ENCODE results near the gene GOLGA6A.
A peak's percentile ranks its signal among the peaks of the same experiment; 100 is the strongest.

GOLGA6A gene

DNA sequence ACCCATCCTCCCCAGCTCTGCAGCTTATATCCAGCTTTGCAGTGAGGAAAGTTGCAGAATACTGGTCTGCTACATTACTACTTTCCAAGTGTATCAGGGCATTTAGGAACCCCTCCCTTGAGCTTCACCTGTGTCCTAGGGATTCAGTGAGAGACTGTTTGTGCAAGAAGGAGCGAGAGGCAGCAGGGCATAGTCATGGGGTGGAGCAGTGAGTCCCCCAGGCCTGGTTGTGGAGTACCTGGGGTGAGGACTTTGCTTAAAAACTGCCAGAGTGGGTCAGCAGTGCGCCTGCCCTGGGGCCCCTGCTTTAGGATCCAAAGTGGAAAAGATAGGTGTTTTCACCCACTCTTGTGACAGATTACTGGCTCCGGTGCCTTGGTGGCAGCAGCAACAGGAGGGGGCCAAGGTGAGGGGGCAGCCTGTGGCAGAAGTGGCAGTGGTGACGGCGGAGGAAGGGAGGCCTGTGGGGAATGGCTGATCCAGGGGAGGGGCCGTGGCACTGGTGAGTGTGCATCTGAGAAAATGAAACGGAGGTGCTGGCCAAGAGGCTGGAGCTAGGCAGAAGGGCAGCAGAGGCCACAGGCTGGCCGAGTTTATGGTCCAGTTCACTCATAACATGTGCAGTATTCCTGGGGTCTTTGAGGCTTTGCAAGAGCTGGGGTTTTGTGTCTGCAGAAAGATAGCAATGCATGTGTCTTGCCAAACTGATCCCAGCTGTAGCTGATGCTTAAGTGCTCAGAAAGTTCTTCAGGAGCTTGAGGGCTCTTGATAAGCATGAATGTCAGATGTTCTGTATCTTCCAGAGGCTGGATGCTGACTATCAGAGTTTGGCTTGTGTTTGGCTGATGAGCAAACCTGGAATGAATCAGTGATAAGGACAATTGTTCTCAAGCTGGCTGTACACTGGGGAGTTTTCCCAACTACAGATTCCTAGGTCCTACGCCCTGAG lies 43.4 kb downstream of the GOLGA6A start:
- H3K36me3 Mint-ChIP-seq (ENCODE audit: low read depth): peaks cover 9% of the 10 kb centered on the region
- TF ChIP-seq, protein P1, sequence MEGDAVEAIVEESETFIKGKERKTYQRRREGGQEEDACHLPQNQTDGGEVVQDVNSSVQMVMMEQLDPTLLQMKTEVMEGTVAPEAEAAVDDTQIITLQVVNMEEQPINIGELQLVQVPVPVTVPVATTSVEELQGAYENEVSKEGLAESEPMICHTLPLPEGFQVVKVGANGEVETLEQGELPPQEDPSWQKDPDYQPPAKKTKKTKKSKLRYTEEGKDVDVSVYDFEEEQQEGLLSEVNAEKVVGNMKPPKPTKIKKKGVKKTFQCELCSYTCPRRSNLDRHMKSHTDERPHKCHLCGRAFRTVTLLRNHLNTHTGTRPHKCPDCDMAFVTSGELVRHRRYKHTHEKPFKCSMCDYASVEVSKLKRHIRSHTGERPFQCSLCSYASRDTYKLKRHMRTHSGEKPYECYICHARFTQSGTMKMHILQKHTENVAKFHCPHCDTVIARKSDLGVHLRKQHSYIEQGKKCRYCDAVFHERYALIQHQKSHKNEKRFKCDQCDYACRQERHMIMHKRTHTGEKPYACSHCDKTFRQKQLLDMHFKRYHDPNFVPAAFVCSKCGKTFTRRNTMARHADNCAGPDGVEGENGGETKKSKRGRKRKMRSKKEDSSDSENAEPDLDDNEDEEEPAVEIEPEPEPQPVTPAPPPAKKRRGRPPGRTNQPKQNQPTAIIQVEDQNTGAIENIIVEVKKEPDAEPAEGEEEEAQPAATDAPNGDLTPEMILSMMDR (IDR thresholded peaks at IDR 0.05; ENCODE audit: unreplicated experiment in 3 of 3): no peak
- no peak overlapping the region for H3K4me3 Mint-ChIP-seq
- H3K9me3 Mint-ChIP-seq: no peaks in the 10 kb centered on the region
- H3K27ac Mint-ChIP-seq: peak overlapping the region in 2 of 3 experiments; percentile 69 to 78
- H3K4me1 Mint-ChIP-seq: peaks cover 67% of the 10 kb centered on the region
- H3K27me3 Mint-ChIP-seq (ENCODE audit: low read depth): no peaks in the 10 kb centered on the region

DNA sequence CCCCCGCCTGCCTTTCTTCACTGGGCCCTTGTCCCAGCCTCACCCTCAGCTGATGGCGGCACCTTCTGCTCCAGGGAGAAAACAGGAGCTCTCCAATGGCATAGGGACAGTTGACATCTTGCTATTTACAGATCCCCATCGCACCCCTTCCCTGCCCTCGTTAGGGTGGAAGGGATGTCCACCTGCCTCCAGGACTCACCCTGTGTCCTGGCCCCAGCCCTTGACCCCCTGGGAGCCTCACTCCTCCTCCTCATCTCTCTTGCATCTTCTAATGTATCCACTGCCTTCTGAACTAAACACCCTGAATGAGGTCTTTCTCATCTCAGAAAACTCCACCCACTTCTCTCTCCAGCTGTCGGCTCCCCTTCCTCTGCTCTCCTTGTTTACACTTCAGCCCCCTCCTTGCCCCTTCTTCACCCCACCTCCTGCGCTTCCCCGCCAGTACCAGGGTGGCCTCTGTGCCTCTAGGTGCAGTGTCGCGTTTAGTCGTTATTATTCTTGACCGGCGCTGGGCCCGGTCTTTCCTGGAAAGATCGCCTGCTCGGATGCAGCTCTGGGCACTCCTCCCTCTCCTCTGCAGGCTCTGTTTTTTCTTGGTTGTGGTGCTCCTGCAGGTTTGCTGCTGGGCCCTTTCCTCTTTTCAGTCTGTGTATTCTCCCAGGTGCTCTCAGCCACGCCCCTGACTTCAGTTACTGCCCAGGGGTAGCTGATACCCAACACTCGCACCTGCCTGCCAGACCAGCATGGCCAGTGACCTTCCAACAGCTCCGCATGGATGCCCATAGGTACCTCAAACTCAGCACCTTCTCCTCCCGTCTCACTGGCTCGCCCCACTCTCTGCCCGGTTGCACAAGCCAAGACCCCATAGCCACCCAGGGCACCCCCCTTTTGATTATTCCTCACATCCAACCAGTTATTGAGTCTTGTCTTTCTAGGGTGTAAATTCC lies 44.9 kb downstream of the GOLGA6A start:
- Mint-ChIP-seq H3K9me3 (no peaks in the 10 kb centered on the region), H3K36me3 (ENCODE audit: low read depth) (peaks cover 9% of the 10 kb centered on the region)

DNA sequence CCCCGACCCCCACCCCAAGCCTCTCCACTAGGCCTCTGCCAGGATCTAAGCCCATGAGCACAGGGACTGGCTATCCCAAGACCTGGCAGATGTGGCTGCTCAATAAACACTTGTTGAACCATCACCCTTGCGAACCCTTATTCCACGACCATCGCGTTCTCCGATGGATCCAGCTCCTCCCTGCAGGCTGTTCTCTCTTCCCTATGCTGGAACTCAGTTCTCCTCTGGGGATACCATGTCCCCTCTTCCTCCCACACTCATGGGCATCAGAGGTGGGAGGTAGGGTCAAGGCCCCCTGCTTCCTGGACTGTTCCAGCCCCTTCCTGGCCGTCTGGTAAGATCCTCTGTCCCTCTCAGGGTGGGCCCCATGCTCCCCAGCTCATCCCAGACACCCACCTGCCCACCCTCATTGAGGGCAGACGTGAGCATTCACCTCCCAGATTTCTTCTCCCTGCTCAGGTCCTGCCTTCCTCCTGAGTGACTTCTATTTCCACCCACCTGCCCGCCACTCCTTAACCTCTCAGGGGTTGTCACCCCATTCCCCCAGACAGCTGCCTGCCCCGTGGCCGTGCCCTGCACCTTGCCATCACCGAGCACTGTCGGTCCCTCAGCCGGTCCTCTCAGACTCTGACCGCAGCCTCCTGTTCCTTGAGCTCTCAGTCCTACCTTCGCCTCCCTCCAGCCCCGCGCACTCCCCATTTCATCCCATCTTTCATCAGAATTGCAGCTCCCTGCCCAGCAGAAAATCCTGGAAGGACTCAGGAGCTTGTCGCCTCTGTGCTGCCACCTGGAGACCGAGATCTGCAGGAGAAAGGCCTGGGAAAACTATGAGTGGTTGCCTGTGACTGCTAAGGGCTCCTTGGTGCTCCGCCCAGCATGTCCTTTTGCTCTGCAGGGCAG lies 45.8 kb downstream of the GOLGA6A start:
- Mint-ChIP-seq H3K9me3 (no peaks in the 10 kb centered on the region), H3K4me3 (no peak overlapping the region), H3K27me3 (ENCODE audit: low read depth) (no peaks in the 10 kb centered on the region), H3K36me3 (ENCODE audit: low read depth) (peaks cover 9% of the 10 kb centered on the region), H3K4me1 (peaks cover 56% of the 10 kb centered on the region), H3K27ac (peak overlapping the region in 2 of 3 experiments; percentile 7 to 54)
- TF ChIP-seq, protein P1 (IDR thresholded peaks at IDR 0.05; ENCODE audit: unreplicated experiment in 3 of 3): peak; percentile 51 to 61 (median 58)

More for the DNA sequence above, 44.9 kb downstream of the GOLGA6A start:
- Mint-ChIP-seq H3K4me1 (peaks cover 64% of the 10 kb centered on the region), H3K27me3 (ENCODE audit: low read depth) (no peaks in the 10 kb centered on the region), H3K4me3 (no peak overlapping the region), H3K27ac (peak overlapping the region in 2 of 3 experiments; percentile 7 to 34)
- TF ChIP-seq, protein P1 (IDR thresholded peaks at IDR 0.05; ENCODE audit: unreplicated experiment in 3 of 3): peak in 1 of 3 experiments; percentile 23

DNA sequence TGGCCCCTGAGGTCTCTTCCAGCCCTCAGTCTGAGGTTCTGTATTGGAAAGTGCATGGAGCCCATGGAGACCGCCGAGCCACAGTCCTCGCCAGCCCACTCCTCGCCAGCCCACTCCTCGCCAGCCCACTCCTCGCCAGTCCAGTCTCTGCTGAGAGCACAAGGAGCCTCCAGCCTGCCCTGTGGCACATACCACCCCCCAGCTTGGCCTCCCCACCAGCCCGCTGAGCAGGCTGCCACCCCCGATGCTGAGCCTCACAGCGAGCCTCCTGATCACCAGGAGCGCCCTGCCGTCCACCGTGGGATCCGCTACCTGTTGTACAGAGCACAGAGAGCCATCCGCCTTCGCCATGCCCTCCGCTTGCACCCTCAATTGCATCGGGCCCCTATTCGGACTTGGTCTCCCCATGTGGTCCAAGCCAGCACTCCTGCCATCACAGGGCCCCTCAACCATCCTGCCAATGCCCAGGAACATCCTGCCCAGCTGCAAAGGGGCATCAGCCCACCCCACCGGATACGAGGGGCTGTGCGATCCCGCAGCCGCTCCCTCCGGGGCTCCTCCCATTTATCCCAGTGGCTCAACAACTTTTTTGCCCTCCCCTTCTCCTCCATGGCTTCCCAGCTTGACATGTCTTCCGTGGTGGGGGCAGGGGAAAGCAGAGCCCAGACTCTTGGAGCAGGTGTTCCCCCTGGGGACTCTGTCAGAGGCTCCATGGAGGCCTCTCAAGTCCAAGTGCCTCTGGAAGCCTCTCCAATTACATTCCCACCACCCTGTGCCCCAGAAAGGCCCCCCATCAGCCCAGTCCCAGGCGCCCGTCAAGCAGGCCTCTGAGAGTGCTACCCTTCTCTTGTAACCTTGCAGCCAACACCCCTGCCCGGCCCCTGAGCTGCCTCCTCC lies 47.0 kb downstream of the GOLGA6A start:
- Mint-ChIP-seq H3K36me3 (ENCODE audit: low read depth) (peaks cover 9% of the 10 kb centered on the region), H3K4me3 (no peak overlapping the region), H3K27me3 (ENCODE audit: low read depth) (no peaks in the 10 kb centered on the region), H3K4me1 (peaks cover 45% of the 10 kb centered on the region), H3K9me3 (no peaks in the 10 kb centered on the region), H3K27ac (peak overlapping the region in 1 of 3 experiments; percentile 49)
- TF ChIP-seq, protein P1 (IDR thresholded peaks at IDR 0.05; ENCODE audit: unreplicated experiment in 3 of 3): no peak
